ENCODE measurements around the gene WBP1L.

DNA sequence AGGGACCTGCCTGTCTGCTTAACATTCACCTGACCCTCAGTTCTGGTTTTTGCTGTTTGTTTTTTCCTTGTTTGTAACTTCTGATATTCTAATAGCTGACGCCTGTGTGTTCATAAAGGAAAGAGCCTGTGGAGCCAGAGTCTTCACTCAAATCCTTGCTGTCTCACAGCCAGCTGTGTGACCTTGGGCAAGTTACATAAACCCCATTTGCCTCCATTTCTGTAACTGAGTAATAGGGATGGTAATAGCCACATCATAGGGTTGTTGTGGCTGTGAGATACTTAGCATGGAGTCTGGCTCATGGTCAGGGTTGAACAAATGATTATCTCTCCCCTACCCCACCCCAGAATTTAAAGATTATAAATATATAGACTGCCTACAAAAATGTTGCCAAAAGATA, 27.0 kb downstream of the WBP1L start:
- no peak for TF ChIP-seq HDAC6 (IDR thresholded peaks at IDR 0.05; ENCODE audit: low read depth, low read length)
- no peak for TF ChIP-seq FOXK1 (CRISPR knock-in tag; IDR thresholded peaks at IDR 0.05; ENCODE audit: borderline replicate concordance, low read depth)
- no peak for TF ChIP-seq SP4 (CRISPR knock-in tag; IDR thresholded peaks at IDR 0.05)
- TF ChIP-seq, protein P1, sequence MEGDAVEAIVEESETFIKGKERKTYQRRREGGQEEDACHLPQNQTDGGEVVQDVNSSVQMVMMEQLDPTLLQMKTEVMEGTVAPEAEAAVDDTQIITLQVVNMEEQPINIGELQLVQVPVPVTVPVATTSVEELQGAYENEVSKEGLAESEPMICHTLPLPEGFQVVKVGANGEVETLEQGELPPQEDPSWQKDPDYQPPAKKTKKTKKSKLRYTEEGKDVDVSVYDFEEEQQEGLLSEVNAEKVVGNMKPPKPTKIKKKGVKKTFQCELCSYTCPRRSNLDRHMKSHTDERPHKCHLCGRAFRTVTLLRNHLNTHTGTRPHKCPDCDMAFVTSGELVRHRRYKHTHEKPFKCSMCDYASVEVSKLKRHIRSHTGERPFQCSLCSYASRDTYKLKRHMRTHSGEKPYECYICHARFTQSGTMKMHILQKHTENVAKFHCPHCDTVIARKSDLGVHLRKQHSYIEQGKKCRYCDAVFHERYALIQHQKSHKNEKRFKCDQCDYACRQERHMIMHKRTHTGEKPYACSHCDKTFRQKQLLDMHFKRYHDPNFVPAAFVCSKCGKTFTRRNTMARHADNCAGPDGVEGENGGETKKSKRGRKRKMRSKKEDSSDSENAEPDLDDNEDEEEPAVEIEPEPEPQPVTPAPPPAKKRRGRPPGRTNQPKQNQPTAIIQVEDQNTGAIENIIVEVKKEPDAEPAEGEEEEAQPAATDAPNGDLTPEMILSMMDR (CRISPR knock-in tag; IDR thresholded peaks at IDR 0.05), result no peak
- TF ChIP-seq MXI1 (IDR thresholded peaks at IDR 0.05; ENCODE audit: borderline replicate concordance, low read depth, low read length), result no peak
- no peak for TF ChIP-seq ZNF124 (CRISPR knock-in tag; IDR thresholded peaks at IDR 0.05)
